Measurements from ENCODE around the gene RGS9BP. TPM values are rescaled to one million over a fixed set of nuclear protein-coding genes. Genes with fewer than 3 reads are reported as not detected.

Gene RGS9BP
- total and polyA plus RNA-seq, 2 of the 13 experiments (the other 11 are each of a cell fraction or from before 2014, with no cell fraction given): 0.01 TPM; not detected in 1

- TF ChIP-seq ZNF770 (CRISPR knock-in tag; IDR thresholded peaks at IDR 0.05) (peak; percentile 7; the same call in 1 of the 2 replicates), ZNF782 (CRISPR knock-in tag; IDR thresholded peaks at IDR 0.05; ENCODE audit: borderline replicate concordance) (no peak; the same call in 1 of the 2 replicates), ZNF124 (CRISPR knock-in tag; IDR thresholded peaks at IDR 0.05) (no peak), SRSF1 (optimal IDR thresholded peaks at IDR 0.05; ENCODE audit: low read depth, low read length) (no peak), MYC (CRISPR knock-in tag; IDR thresholded peaks at IDR 0.05; ENCODE audit: borderline replicate concordance) (peak; percentile 23; the same call in 1 of the 2 replicates), ZNF264 (CRISPR knock-in tag; IDR thresholded peaks at IDR 0.05) (no peak), CHD2 (IDR thresholded peaks at IDR 0.05; ENCODE audit: low read depth, low read length) (no peak), ETS1 (CRISPR knock-in tag; IDR thresholded peaks at IDR 0.05) (no peak), ZNF564 (CRISPR knock-in tag; IDR thresholded peaks at IDR 0.05) (no peak), DMAP1 (CRISPR knock-in tag; IDR thresholded peaks at IDR 0.05) (0 out of 2 replicates have a peak, but pooled peaks have one; percentile 5), ZHX1 (CRISPR knock-in tag; IDR thresholded peaks at IDR 0.05; ENCODE audit: low read depth) (no peak), NFE2L1 (CRISPR knock-in tag; IDR thresholded peaks at IDR 0.05; ENCODE audit: borderline replicate concordance) (no peak), HNF1B (CRISPR knock-in tag; IDR thresholded peaks at IDR 0.05) (no peak), ZNF790 (CRISPR knock-in tag; IDR thresholded peaks at IDR 0.05; ENCODE audit: borderline replicate concordance) (no peak), ZNF138 (CRISPR knock-in tag; IDR thresholded peaks at IDR 0.05; ENCODE audit: low read depth) (no peak)
Measured at GRCh38 chr19:32674153-32674930, 1.3 kb upstream of the RGS9BP start (continued).

Data from HepG2 (cell line).